Measurements from ENCODE around the gene ADAMTS18.

GRCh38 chr16:77236063-77236511 lies 198.7 kb downstream of the ADAMTS18 start:
- TF ChIP-seq EZH2 (IDR thresholded peaks at IDR 0.05; ENCODE audit: low read length, unreplicated experiment): no peak
- peak; percentile 97 for TF ChIP-seq CTCF (conservative IDR thresholded peaks at IDR 0.05; ENCODE audit: low read depth, low read length)
